CD14-positive monocyte (primary cell): ENCODE data around the gene ESPN. TPM values are rescaled to one million over a fixed set of nuclear protein-coding genes. Genes with fewer than 3 reads are reported as not detected.

ENCODE experiments used
- DNase-seq, 3 donors: peaks; one replicate each; pipeline ENCODE4 v3.0.0-alpha.2; 2011 to 2022
- H2AFZ ChIP-seq: 2 replicates; pipeline ENCODE4 v1.6.0; 2012; ENCODE audit warnings: mild to moderate bottlenecking, low read depth, low read length, inconsistent platforms; ENCODE audit not compliant: insufficient read depth, poor library complexity, severe bottlenecking
- H3K27ac ChIP-seq, 2 donors: 1 replicate in 1 of 2; 2 replicates in 1 of 2; pipeline ENCODE4 v1.5.1; 2012 to 2013; ENCODE audit warnings: low read length in 2 of 2, control low read depth in 1 of 2, inconsistent platforms in 1 of 2, low read depth in 1 of 2, mild to moderate bottlenecking in 1 of 2
- H3K27me3 ChIP-seq, 2 donors: one replicate each; pipeline versions ENCODE4 v1.6.0 to v1.6.1; 2011 to 2013; ENCODE audit warnings: low read length in 2 of 2; ENCODE audit not compliant: control insufficient read depth in 2 of 2, insufficient read depth in 2 of 2
- H3K36me3 ChIP-seq, 2 donors: replicated peaks in 1 of 2; 1 replicate in 1 of 2; 2 replicates in 1 of 2; pipeline versions ENCODE4 v1.5.1 to v1.6.1; 2012 to 2013; ENCODE audit warnings: low read length in 2 of 2, control low read depth in 1 of 2, inconsistent platforms in 1 of 2, mild to moderate bottlenecking in 1 of 2; ENCODE audit not compliant: insufficient read depth in 2 of 2, control insufficient read depth in 1 of 2
- H3K4me1 ChIP-seq, 2 donors: 1 replicate in 1 of 2; 2 replicates in 1 of 2; pipeline versions ENCODE4 v1.5.1 to v1.6.1; 2012 to 2013; ENCODE audit warnings: low read length in 2 of 2, control low read depth in 1 of 2, inconsistent platforms in 1 of 2, mild to moderate bottlenecking in 1 of 2, moderate library complexity in 1 of 2; ENCODE audit not compliant: insufficient read depth in 2 of 2, control insufficient read depth in 1 of 2
- H3K4me2 ChIP-seq: replicated peaks from 2 replicates; pipeline ENCODE3; 2012; ENCODE audit warnings: low read length, moderate library complexity, mild to moderate bottlenecking; ENCODE audit not compliant: poor library complexity, severe bottlenecking; ENCODE audit errors: extremely low read depth
- H3K4me3 ChIP-seq, 3 experiments: fragments of 200-600 bp in 1 of 3; sonication (generic) in 1 of 3; replicated peaks in 1 of 3; 1 replicate in 2 of 3; 2 replicates in 1 of 3; pipeline ENCODE4 v1.5.1; 2011 to 2013; ENCODE audit warnings: low read length in 3 of 3, mild to moderate bottlenecking in 3 of 3, control low read depth in 2 of 3, low read depth in 2 of 3, inconsistent platforms in 1 of 3, moderate library complexity in 1 of 3
- H3K79me2 ChIP-seq: 2 replicates; pipeline ENCODE4 v1.6.0; 2012; ENCODE audit warnings: mild to moderate bottlenecking, control low read depth, inconsistent platforms, low read length, moderate library complexity; ENCODE audit not compliant: insufficient read depth
- H3K9ac ChIP-seq: 2 replicates; pipeline ENCODE4 v1.6.0; 2017; ENCODE audit warnings: low read length, mild to moderate bottlenecking; ENCODE audit not compliant: insufficient read depth, poor library complexity, severe bottlenecking
- H3K9me3 ChIP-seq, 2 donors: replicated peaks in 1 of 2; 1 replicate in 1 of 2; 2 replicates in 1 of 2; pipeline versions ENCODE4 v1.5.1 to v1.6.1; 2012 to 2013; ENCODE audit warnings: low read length in 2 of 2, control low read depth in 1 of 2; ENCODE audit not compliant: control insufficient read depth in 1 of 2, insufficient read depth in 1 of 2
- H4K20me1 ChIP-seq: 2 replicates; pipeline ENCODE4 v1.6.0; 2012; ENCODE audit warnings: mild to moderate bottlenecking, low read length, control low read depth, moderate library complexity; ENCODE audit not compliant: insufficient read depth
- H3K27ac Mint-ChIP-seq, 7 donors: one replicate each; pipeline ENCODE4 v1.8.0; 2020; ENCODE audit warnings: mild to moderate bottlenecking in 7 of 7, mixed read lengths in 7 of 7, moderate library complexity in 6 of 7, inconsistent platforms in 2 of 7
- H3K27me3 Mint-ChIP-seq, 3 donors: one replicate each; pipeline ENCODE4 v1.8.0; 2021 to 2022; ENCODE audit warnings: low read depth in 3 of 3, mild to moderate bottlenecking in 3 of 3, mixed read lengths in 3 of 3, moderate library complexity in 3 of 3, inconsistent platforms in 1 of 3
- H3K36me3 Mint-ChIP-seq, 2 donors: one replicate each; pipeline ENCODE4 v1.8.0; 2020; ENCODE audit warnings: mixed read lengths in 2 of 2, inconsistent platforms in 1 of 2, mild to moderate bottlenecking in 1 of 2
- H3K4me1 Mint-ChIP-seq: one replicate; pipeline ENCODE4 v1.8.0; 2020; ENCODE audit warnings: mild to moderate bottlenecking, mixed read lengths
- H3K4me3 Mint-ChIP-seq, 2 donors: one replicate each; pipeline ENCODE4 v1.8.0; 2020; ENCODE audit warnings: mild to moderate bottlenecking in 2 of 2, mixed read lengths in 2 of 2, moderate library complexity in 1 of 2
- H3K9me3 Mint-ChIP-seq, 7 donors: one replicate each; pipeline ENCODE4 v1.8.0; 2020 to 2022; ENCODE audit warnings: mixed read lengths in 7 of 7, mild to moderate bottlenecking in 6 of 7, moderate library complexity in 6 of 7, inconsistent platforms in 2 of 7
- WGBS: methylation state at CpG from one replicate; pipeline ENCODE4 v1.1.5; 2013; ENCODE audit warnings: missing lambda C conversion rate; ENCODE audit not compliant: insufficient coverage; 5-methylcytosine and 5-hydroxymethylcytosine counted together
- intact Hi-C, 2 donors: fragments of 100-400 bp; cut with micrococcal nuclease; formaldehyde crosslinking; loops; one replicate each; pipeline versions ENCODE4 v1.15.0 to v1.15.1; 2023
- polyA plus RNA-seq, 3 donors: library from polyadenylated mRNA; depleted of rRNA in 1 of 3; unstranded in 2 of 3; stranded (reverse) in 1 of 3; fragments of 300-500 nt in 2 of 3; fragments of >200 nt in 1 of 3; fragmentation: Illumina TruSeq in 2 of 3; gene quantifications; 1 replicate in 2 of 3; 2 replicates in 1 of 3; pipeline ENCODE4 v1.2.3, GENCODE V29; 2012 to 2021
- TF ChIP-seq, protein P1 (sequence below): fragments of 200-600 bp; IDR thresholded peaks from one replicate; pipeline ENCODE4 v1.8.0; 2022; ENCODE audit warnings: antibody characterized with exemption, mild to moderate bottlenecking

Gene ESPN
- polyA plus RNA-seq, 3 donors: not detected

DNA sequence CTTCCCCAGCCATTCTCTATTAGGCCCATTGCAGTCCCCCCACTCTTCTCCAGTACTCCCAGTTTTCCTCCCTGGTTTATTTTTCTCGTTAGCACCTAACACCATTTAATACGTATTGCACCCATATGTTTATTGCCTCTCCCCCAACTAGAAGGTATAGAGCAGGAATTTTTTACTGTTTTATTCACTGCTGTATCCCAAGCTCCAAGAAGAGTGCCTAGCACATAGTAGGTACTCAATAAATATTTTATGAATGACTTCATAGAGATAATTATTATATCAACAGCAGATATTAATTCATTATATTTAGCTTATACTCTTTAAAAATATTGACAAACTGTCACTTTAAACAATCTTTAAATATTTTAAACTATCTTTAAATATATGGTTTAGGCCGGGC is 25.3 kb upstream of the ESPN start:
- no peaks in the 10 kb centered on the region for H3K27me3 ChIP-seq
- H3K27ac ChIP-seq: no peak overlapping the region
- no peak for DNase-seq
- no peak overlapping the region for H3K4me3 ChIP-seq
- Mint-ChIP-seq H3K9me3 (peaks cover 0 to 6% (median 0%) of the 10 kb centered on the region in 7 donors), H3K4me3 (no peak overlapping the region), H3K36me3 (no peaks in the 10 kb centered on the region), H3K27ac (no peak overlapping the region), H3K4me1 (peaks cover 18% of the 10 kb centered on the region), H3K27me3 (peaks cover 14 to 17% (median 15%) of the 10 kb centered on the region in 3 donors)
- WGBS: no CpG with 5 or more reads among the region's 3 CpGs
- no peaks in the 10 kb centered on the region for H3K36me3 ChIP-seq
- no peak overlapping the region for H3K9ac ChIP-seq
- TF ChIP-seq, protein P1, sequence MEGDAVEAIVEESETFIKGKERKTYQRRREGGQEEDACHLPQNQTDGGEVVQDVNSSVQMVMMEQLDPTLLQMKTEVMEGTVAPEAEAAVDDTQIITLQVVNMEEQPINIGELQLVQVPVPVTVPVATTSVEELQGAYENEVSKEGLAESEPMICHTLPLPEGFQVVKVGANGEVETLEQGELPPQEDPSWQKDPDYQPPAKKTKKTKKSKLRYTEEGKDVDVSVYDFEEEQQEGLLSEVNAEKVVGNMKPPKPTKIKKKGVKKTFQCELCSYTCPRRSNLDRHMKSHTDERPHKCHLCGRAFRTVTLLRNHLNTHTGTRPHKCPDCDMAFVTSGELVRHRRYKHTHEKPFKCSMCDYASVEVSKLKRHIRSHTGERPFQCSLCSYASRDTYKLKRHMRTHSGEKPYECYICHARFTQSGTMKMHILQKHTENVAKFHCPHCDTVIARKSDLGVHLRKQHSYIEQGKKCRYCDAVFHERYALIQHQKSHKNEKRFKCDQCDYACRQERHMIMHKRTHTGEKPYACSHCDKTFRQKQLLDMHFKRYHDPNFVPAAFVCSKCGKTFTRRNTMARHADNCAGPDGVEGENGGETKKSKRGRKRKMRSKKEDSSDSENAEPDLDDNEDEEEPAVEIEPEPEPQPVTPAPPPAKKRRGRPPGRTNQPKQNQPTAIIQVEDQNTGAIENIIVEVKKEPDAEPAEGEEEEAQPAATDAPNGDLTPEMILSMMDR: no peak
- H4K20me1 ChIP-seq: no peaks in the 10 kb centered on the region
- H3K9me3 ChIP-seq: no peaks in the 10 kb centered on the region
- no peak overlapping the region for H2AFZ ChIP-seq
- intact Hi-C loops: loop anchor here in 1 of 2 donors (10.0 kb wide), 2 partner anchors 156 to 404 kb away; partner anchors contain the start of genes NOL9, NPHP4 and TAS1R1
- no peak overlapping the region for H3K4me2 ChIP-seq
- H3K79me2 ChIP-seq: no peaks in the 10 kb centered on the region
- peaks cover 7 to 15% of the 10 kb centered on the region in 2 donors for H3K4me1 ChIP-seq

DNA sequence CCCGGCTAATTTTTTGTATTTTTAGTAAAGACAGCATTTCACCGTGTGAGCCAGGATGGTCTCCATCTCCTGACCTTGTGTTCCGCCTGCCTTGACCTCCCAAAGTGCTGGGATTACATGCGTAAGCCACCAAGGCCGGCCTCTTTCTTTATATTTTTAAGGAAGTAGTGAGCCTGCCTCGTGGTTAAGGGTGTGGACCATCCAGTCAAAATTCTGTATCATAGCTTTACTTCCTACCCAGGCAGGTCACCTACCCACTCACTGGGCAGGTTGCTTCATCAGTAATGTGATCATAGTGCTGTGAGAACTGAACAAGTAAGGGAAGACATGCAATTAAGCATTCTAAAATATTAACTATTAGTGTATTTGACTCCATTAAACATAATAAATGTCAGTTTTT is 22.9 kb upstream of the ESPN start:
- no peaks in the 10 kb centered on the region for H3K79me2 ChIP-seq
- Mint-ChIP-seq H3K27ac (peak overlapping the region in 5 of 7 donors; percentile 57 to 84 (median 71)), H3K4me3 (no peak overlapping the region), H3K4me1 (peaks cover 11% of the 10 kb centered on the region), H3K27me3 (peaks cover 16 to 25% (median 23%) of the 10 kb centered on the region in 3 donors), H3K9me3 (peaks cover 0 to 4% (median 0%) of the 10 kb centered on the region in 7 donors), H3K36me3 (no peaks in the 10 kb centered on the region)
- H3K4me3 ChIP-seq: no peak overlapping the region
- no peak overlapping the region for H3K4me2 ChIP-seq
- no peak overlapping the region for H2AFZ ChIP-seq
- peak overlapping the region in 1 of 2 donors; percentile 31 for H3K27ac ChIP-seq
- H4K20me1 ChIP-seq: no peaks in the 10 kb centered on the region
- peak; percentile 82 to 86 (median 83) for DNase-seq
- TF ChIP-seq, protein P1: no peak
- no peak overlapping the region for H3K9ac ChIP-seq
- WGBS: 90% methylated on average over 2 of the region's 6 CpGs
- peaks cover 4 to 11% of the 10 kb centered on the region in 2 donors for H3K4me1 ChIP-seq
- H3K36me3 ChIP-seq: no peaks in the 10 kb centered on the region
- intact Hi-C loops: loop anchor here in 1 of 2 donors (1.0 kb wide), 1 partner anchor 8 kb away; the partner anchor contains the start of gene ACOT7
- no peaks in the 10 kb centered on the region for H3K27me3 ChIP-seq
- no peaks in the 10 kb centered on the region for H3K9me3 ChIP-seq
